HepG2 (cell line): Measurements from ENCODE around the gene SGCE. TPM values are rescaled to one million over a fixed set of nuclear protein-coding genes. Genes with fewer than 3 reads are reported as not detected.

Experiments used
- ARNT ChIP-seq: fragments of 450-650 bp; IDR thresholded peaks from 2 replicates; pipeline ENCODE4 v1.6.1; 2017
- ATAD3A ChIP-seq: sonication (generic); formaldehyde crosslinking; IDR thresholded peaks from 2 replicates; pipeline ENCODE4 v1.4.0; 2020; ENCODE audit warnings: missing genetic modification reagents
- CERS6 ChIP-seq: sonication (generic); formaldehyde crosslinking; IDR thresholded peaks from 2 replicates; pipeline ENCODE4 v1.5.0; 2020; ENCODE audit warnings: missing genetic modification reagents
- CREBL2 ChIP-seq: sonication (generic); formaldehyde crosslinking; IDR thresholded peaks from 2 replicates; pipeline ENCODE4 v1.8.1; 2023; ENCODE audit warnings: missing genetic modification reagents, mild to moderate bottlenecking, borderline replicate concordance
- DNMT3B ChIP-seq: conservative IDR thresholded peaks from 2 replicates; pipeline ENCODE4 v1.6.1; 2016; ENCODE audit warnings: missing biosample characterization, control low read depth
- FIP1L1 ChIP-seq: fragments of 200-400 bp; formaldehyde crosslinking; IDR thresholded peaks from 2 replicates; pipeline ENCODE4 v1.6.1; 2018; ENCODE audit warnings: low read depth, mild to moderate bottlenecking, low read length, moderate library complexity, borderline replicate concordance; ENCODE audit not compliant: insufficient read depth
- FOXJ3 ChIP-seq: sonication (generic); formaldehyde crosslinking; IDR thresholded peaks from 2 replicates; pipeline ENCODE4 v1.4.0; 2020; ENCODE audit warnings: missing genetic modification reagents, mild to moderate bottlenecking, borderline replicate concordance
- FOXM1 ChIP-seq: sonication (generic); formaldehyde crosslinking; IDR thresholded peaks from 2 replicates; pipeline ENCODE4 v1.5.0; 2020; ENCODE audit warnings: missing genetic modification reagents
- GABPA ChIP-seq, 2 experiments: IDR thresholded peaks; 2 replicates each; pipeline ENCODE4 v1.6.1; 2011 to 2016; ENCODE audit warnings: low read depth in 2 of 2, low read length in 1 of 2, missing biosample characterization in 1 of 2, missing genetic modification characterization in 1 of 2
- MTA3 ChIP-seq: sonication (generic); formaldehyde crosslinking; IDR thresholded peaks from 2 replicates; pipeline ENCODE4 v1.4.0; 2020; ENCODE audit warnings: missing genetic modification reagents
- PHF5A ChIP-seq: IDR thresholded peaks from one replicate; pipeline ENCODE4 v1.6.1; 2018; ENCODE audit warnings: low read depth, missing genetic modification reagents; ENCODE audit not compliant: unreplicated experiment
- REPIN1 ChIP-seq: sonication (generic); formaldehyde crosslinking; IDR thresholded peaks from 2 replicates; pipeline ENCODE4 v1.8.0; 2022; ENCODE audit warnings: missing genetic modification reagents, low read depth, mild to moderate bottlenecking, borderline replicate concordance
- SIN3A ChIP-seq: IDR thresholded peaks from 2 replicates; pipeline ENCODE4 v1.6.1; 2011; ENCODE audit warnings: low read depth, mild to moderate bottlenecking, control low read depth, low read length, borderline replicate concordance
- SOX6 ChIP-seq, 2 experiments: fragments of 450-650 bp in 1 of 2; sonication (generic) in 1 of 2; formaldehyde crosslinking in 1 of 2; IDR thresholded peaks; 2 replicates each; pipeline versions ENCODE4 v1.4.0 to v1.6.1; 2017 to 2020; ENCODE audit warnings: antibody characterized with exemption in 1 of 2, mild to moderate bottlenecking in 1 of 2, missing genetic modification reagents in 1 of 2
- SP2 ChIP-seq: sonication (generic); formaldehyde crosslinking; IDR thresholded peaks from 2 replicates; pipeline ENCODE4 v1.5.1; 2020; ENCODE audit warnings: mild to moderate bottlenecking, missing genetic modification reagents
- ZNF18 ChIP-seq: sonication (generic); formaldehyde crosslinking; IDR thresholded peaks from 2 replicates; pipeline ENCODE4 v1.8.0; 2022; ENCODE audit warnings: mild to moderate bottlenecking, missing genetic modification reagents; ENCODE audit not compliant: insufficient replicate concordance
- ZNF280B ChIP-seq: sonication (generic); formaldehyde crosslinking; IDR thresholded peaks from 2 replicates; pipeline ENCODE4 v1.5.0; 2020; ENCODE audit warnings: missing genetic modification reagents, mild to moderate bottlenecking, borderline replicate concordance
- ZNF496 ChIP-seq: sonication (generic); formaldehyde crosslinking; IDR thresholded peaks from 2 replicates; pipeline ENCODE4 v1.8.1; 2023; ENCODE audit warnings: mild to moderate bottlenecking, moderate library complexity, missing genetic modification reagents; ENCODE audit not compliant: insufficient replicate concordance
- ZNF510 ChIP-seq: sonication (generic); formaldehyde crosslinking; IDR thresholded peaks from 2 replicates; pipeline ENCODE4 v1.4.0; 2020; ENCODE audit warnings: low read depth, mild to moderate bottlenecking, missing genetic modification reagents
- ZNF512B ChIP-seq: sonication (generic); formaldehyde crosslinking; IDR thresholded peaks from 2 replicates; pipeline ENCODE4 v1.5.1; 2020; ENCODE audit warnings: missing genetic modification reagents, mild to moderate bottlenecking, borderline replicate concordance
- polyA plus RNA-seq, 8 experiments: library from polyadenylated mRNA; depleted of rRNA in 3 of 8; stranded (reverse) in 7 of 8; unstranded in 1 of 8; fragments of >200 nt; fragmentation: Illumina TruSeq in 4 of 8; extraction: Trizol in 4 of 8; gene quantifications; 2 replicates each; pipeline versions ENCODE4 v1.2.1 to v1.2.3, GENCODE V29; 2011 to 2016; ENCODE audit warnings: low read depth in 4 of 8, missing spikeins in 1 of 8, mixed read lengths in 1 of 8; ENCODE audit not compliant: insufficient read depth in 1 of 8
- total RNA-seq, 5 experiments: library from RNA; depleted of rRNA; stranded (reverse); fragments of >200 nt; fragmentation: Illumina TruSeq; extraction: Trizol; gene quantifications; 2 replicates each; pipeline ENCODE4 v1.2.3, GENCODE V29; 2016; ENCODE audit warnings: low read depth in 1 of 5

Gene SGCE
- total and polyA plus RNA-seq, 2 of the 13 experiments (the other 11 are each of a cell fraction or from before 2014, with no cell fraction given) = 52.3 to 71.1 TPM

- TF ChIP-seq PHF5A (CRISPR knock-in tag) = no peak
- TF ChIP-seq SOX6 (IDR thresholded peaks at IDR 0.05) = no peak
- TF ChIP-seq SOX6 (CRISPR knock-in tag; IDR thresholded peaks at IDR 0.05) = peak; percentile 23; the same call in 1 of the 2 replicates
- no peak for TF ChIP-seq MTA3 (CRISPR knock-in tag)
- no peak for TF ChIP-seq ATAD3A (CRISPR knock-in tag)
- TF ChIP-seq CREBL2 = no peak
- TF ChIP-seq ZNF512B (CRISPR knock-in tag) = no peak
- no peak for TF ChIP-seq SP2 (CRISPR knock-in tag)
- peak; percentile 31; the same call in 1 of the 2 replicates for TF ChIP-seq ZNF510 (CRISPR knock-in tag)
- no peak for TF ChIP-seq DNMT3B (CRISPR knock-in tag)
- TF ChIP-seq ZNF18 = no peak
- TF ChIP-seq ZNF496 (CRISPR knock-in tag) = no peak
- no peak for TF ChIP-seq SIN3A
- no peak for TF ChIP-seq FOXM1 (CRISPR knock-in tag)
- no peak for TF ChIP-seq FOXJ3 (CRISPR knock-in tag)
- TF ChIP-seq CERS6 (CRISPR knock-in tag) = no peak
- 0 out of 2 replicates have a peak, but pooled peaks have one; percentile 50 for TF ChIP-seq FIP1L1
- TF ChIP-seq GABPA (IDR thresholded peaks at IDR 0.05; ENCODE audit: low read depth, low read length) = no peak
- no peak for TF ChIP-seq GABPA (CRISPR knock-in tag; IDR thresholded peaks at IDR 0.05; ENCODE audit: low read depth)
- no peak for TF ChIP-seq ARNT
- TF ChIP-seq REPIN1 (CRISPR knock-in tag) = 0 out of 2 replicates have a peak, but pooled peaks have one; percentile 29
- no peak for TF ChIP-seq ZNF280B
Observed at GRCh38 chr7:94657771-94658693, 2.1 kb upstream of the SGCE start (continued).
